ENCODE data around the gene SOCS4.
"Not testable (repeated sequence)": the region's sequence is repeated elsewhere in the genome, so short reads cannot be mapped to it uniquely, and the experiment has no call there.

The SOCS4 gene

DNA sequence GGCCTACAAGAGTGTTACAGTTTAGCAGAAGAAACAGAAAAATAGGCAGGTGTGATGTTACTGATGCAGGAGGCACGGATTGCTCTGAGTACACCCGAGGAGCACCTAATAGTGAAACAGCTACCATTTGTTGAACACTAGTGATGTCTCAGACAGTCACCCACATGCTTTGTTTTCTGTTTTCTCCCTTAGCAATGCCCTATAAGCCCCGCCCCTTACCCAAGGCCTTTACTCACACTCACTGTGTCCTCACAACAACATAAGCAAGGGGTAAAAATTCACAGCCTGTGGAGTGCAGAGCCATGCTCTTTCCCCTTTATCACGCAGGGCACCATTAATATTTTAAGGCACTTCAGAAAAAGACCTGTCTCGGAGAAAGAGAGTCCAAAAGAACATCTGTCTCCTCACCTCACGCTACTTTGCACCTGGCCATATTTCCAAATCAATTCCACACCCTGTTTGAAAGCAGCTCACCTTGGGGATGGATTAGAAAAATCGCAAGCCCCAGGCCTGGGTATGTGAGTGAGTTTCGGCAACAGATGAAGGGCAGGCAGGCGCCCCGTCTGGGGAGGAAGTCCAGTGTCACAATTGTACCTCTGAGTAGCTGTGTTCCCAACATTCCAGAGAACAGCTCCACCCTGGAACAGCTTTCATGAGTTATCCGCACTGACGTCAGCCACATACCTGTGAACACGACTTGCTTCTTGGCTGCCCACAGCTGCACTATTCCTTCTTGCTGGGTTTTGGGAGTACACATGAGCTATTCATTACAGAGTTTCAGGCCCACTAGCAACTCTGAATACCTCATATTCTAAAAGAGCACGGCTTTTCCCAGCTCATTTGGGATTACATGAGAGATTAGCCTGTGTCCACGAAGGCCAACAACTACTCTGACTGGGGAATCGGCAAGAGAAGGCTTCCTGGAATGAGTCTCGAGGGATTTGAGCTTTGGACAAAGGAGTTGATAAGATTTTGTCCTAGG lies 50.4 kb downstream of the SOCS4 start:
- no peak for DNase-seq (ENCODE audit: extremely low read depth, low read depth)
- TF ChIP-seq, protein P1, sequence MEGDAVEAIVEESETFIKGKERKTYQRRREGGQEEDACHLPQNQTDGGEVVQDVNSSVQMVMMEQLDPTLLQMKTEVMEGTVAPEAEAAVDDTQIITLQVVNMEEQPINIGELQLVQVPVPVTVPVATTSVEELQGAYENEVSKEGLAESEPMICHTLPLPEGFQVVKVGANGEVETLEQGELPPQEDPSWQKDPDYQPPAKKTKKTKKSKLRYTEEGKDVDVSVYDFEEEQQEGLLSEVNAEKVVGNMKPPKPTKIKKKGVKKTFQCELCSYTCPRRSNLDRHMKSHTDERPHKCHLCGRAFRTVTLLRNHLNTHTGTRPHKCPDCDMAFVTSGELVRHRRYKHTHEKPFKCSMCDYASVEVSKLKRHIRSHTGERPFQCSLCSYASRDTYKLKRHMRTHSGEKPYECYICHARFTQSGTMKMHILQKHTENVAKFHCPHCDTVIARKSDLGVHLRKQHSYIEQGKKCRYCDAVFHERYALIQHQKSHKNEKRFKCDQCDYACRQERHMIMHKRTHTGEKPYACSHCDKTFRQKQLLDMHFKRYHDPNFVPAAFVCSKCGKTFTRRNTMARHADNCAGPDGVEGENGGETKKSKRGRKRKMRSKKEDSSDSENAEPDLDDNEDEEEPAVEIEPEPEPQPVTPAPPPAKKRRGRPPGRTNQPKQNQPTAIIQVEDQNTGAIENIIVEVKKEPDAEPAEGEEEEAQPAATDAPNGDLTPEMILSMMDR (IDR thresholded peaks at IDR 0.05; ENCODE audit: low read depth, low read length): no peak

DNA sequence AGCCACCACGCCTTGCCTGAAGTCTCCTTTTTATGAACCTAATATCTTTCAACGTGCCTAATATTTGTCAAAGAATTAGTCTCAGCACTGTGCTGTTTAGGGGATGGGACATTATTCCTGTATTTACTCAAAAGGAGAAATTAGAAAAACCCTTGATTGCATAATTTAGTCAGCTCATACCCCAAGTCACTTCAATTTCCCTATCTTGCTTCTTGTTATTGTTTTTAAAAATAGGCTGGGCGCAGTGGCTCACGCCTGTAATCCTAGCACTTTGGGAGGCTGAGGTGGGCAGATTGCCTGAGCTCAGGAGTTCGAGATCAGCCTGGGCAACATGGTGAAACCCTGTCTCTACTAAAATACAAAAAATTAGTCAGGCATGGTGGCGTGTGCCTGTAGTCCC lies 52.9 kb downstream of the SOCS4 start:
- not testable (repeated sequence) for DNase-seq (ENCODE audit: extremely low read depth, low read depth)

DNA sequence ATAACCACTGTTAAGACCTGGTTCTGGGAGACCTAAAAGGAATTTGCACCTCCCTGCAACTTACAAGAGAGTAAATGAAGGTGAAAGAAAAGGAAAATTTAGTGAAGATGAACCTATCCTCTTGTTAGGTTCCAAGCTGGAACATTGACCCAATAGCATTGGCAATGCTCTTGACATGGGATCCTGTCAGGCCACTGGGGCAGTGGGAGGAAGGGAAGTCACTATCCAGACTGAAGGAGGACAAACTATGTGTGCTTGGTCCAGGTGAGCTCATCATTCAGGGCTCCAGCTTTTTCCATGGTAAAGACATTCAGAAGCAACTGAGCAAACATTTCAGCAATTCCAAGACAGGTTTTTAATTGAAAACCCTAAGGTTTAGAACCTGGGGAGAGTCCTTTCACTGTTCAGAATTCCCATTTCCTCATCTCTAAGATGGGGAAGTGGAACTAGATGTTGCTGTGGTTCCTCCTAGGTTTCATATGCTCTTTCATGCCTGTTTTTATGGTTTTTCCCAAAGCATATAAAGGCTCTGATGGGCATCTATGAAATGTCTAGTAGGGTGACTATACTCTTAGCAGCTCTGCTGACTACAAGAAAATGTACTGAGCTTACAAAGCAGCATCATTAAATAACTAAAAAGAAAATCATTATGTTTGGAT lies 57.5 kb downstream of the SOCS4 start:
- TF ChIP-seq, protein P1 (IDR thresholded peaks at IDR 0.05; ENCODE audit: low read depth, low read length): no peak
- DNase-seq (ENCODE audit: extremely low read depth, low read depth): no peak

DNA sequence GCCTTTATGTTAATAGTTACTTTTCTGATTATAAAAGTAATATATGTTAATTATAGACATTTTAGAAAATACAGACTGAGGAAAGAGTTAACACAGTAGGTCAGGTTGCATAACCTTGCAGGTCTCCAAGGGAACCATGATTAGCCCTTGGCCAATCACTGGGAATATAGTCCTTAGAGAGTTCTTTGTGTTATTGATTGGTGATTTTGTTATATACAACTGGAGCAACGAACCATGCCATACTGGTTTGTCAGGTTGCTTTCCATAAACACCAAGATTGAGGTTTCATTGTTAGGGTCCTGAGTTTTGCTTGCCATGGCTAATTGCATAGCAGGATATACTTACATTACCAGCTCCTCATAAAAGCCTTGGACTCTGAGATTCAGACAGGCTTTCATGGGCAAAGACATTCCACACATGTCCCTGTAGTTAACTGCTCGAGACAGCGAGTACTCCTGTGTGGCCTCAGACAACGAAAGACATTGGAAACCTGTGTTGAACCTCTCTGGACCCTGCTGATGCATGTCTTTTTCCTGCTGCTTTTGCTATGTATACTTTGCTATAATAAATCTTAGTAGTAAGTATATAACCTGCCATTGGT lies 58.1 kb downstream of the SOCS4 start:
- TF ChIP-seq, protein P1 (IDR thresholded peaks at IDR 0.05; ENCODE audit: low read depth, low read length): no peak
- no peak for DNase-seq (ENCODE audit: extremely low read depth, low read depth)

DNA sequence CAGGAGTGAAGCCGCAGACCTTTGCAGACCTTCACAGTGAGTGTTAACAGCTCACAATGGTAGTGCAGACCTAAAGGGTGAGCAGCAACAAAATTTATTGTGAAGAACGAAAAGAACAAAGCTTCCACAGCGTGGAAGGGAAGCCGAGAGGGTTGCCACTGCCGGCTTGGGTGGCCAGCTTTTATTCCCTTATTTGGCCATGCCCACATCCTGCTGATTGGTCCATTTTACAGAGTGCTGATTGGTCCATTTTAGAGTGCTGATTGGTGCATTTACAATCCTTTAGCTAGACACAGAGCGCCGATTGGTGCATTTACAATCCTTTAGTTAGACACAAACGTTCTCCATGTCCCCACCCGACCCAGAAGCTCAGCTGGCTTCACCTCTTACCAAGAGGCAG lies 59.9 kb downstream of the SOCS4 start:
- TF ChIP-seq, protein P1 (IDR thresholded peaks at IDR 0.05; ENCODE audit: low read depth, low read length): no peak

DNA sequence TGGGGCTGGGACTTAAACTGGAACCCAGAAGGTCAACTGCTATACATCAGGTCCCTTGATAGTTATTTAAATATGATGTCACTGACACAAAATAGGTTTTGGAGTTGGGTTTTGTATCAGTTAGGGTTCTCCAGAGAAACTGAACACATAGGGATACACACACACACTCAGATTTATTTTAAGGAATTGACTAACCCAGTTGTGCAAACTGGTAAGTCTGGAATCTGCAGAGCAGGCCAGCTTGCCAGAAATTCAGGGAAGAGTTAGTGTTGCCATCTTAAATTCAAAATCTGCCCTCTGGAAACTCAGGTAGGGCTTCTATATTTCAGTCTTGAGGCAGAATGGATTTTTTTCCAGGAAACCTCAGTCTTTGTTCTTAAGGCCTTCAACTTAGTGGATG lies 61.3 kb downstream of the SOCS4 start:
- TF ChIP-seq, protein P1 (IDR thresholded peaks at IDR 0.05; ENCODE audit: low read depth, low read length): no peak
- no peak for DNase-seq (ENCODE audit: extremely low read depth, low read depth)

More for the DNA sequence above, 59.9 kb downstream of the SOCS4 start:
- no peak for DNase-seq (ENCODE audit: extremely low read depth, low read depth)

DNA sequence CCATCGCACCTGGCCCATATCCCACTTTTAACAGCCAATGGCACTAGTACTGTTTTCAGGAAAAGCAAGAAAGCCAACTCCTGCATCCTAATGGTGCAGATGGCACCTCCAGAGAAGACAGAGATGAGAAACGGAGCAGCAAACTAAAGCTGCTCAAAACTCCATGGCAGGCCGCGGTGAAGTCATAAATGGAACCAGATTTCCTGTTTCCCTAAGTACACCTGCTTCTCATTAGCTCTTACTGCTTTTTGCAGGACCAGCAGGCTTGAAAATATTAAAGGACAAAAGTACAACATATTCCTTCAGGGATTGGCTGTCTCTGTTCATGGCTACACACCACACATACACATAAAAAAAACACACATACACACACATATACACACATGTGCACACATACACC lies 65.3 kb downstream of the SOCS4 start:
- TF ChIP-seq, protein P1 (IDR thresholded peaks at IDR 0.05; ENCODE audit: low read depth, low read length): no peak
- peak; percentile 60 for DNase-seq (ENCODE audit: extremely low read depth, low read depth)
